ENCODE results near the gene MYL7. TPM values are rescaled to one million over a fixed set of nuclear protein-coding genes. Genes with fewer than 3 reads are reported as not detected.
"Not testable (repeated sequence)": the region's sequence is repeated elsewhere in the genome, so short reads cannot be mapped to it uniquely, and the experiment has no call there.

MYL7 gene
- total RNA-seq, 1 donor from 2014 or later = 0.82 TPM

DNA sequence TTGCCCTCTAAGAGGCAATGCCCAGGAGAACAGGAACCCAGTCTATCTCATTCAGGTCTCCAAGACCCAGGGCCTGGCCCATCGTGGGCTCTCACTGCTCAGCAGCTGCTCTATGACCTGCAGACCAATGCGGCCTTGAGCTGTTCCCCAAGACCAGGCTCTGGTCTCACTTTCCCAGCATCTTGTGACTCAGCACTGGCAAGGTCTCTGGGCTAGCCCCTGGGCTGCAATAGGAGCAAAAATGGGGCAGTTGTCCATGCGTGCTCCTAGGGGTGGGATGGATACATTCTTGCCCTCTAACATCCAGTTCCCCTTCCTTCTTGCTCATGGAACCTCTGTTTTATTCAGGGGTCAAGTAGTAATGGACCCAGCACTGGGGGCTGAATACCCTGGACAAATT is 34.6 kb upstream of the MYL7 start:
- TF ChIP-seq, protein P1, sequence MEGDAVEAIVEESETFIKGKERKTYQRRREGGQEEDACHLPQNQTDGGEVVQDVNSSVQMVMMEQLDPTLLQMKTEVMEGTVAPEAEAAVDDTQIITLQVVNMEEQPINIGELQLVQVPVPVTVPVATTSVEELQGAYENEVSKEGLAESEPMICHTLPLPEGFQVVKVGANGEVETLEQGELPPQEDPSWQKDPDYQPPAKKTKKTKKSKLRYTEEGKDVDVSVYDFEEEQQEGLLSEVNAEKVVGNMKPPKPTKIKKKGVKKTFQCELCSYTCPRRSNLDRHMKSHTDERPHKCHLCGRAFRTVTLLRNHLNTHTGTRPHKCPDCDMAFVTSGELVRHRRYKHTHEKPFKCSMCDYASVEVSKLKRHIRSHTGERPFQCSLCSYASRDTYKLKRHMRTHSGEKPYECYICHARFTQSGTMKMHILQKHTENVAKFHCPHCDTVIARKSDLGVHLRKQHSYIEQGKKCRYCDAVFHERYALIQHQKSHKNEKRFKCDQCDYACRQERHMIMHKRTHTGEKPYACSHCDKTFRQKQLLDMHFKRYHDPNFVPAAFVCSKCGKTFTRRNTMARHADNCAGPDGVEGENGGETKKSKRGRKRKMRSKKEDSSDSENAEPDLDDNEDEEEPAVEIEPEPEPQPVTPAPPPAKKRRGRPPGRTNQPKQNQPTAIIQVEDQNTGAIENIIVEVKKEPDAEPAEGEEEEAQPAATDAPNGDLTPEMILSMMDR (IDR thresholded peaks at IDR 0.05; ENCODE audit: unreplicated experiment) = no peak
- H3K9me3 Mint-ChIP-seq (ENCODE audit: unreplicated experiment) = no peaks in the 10 kb centered on the region
- no peak for DNase-seq (ENCODE audit: low spot score)
- H3K36me3 Mint-ChIP-seq (ENCODE audit: low read depth, unreplicated experiment) = peaks cover 4% of the 10 kb centered on the region
- H3K27me3 Mint-ChIP-seq (ENCODE audit: unreplicated experiment) = peaks cover 8% of the 10 kb centered on the region
- no peak overlapping the region for H3K27ac Mint-ChIP-seq (ENCODE audit: unreplicated experiment)
- no peaks in the 10 kb centered on the region for H3K4me1 Mint-ChIP-seq (ENCODE audit: unreplicated experiment)
- H3K4me3 Mint-ChIP-seq (ENCODE audit: unreplicated experiment) = no peak overlapping the region

DNA sequence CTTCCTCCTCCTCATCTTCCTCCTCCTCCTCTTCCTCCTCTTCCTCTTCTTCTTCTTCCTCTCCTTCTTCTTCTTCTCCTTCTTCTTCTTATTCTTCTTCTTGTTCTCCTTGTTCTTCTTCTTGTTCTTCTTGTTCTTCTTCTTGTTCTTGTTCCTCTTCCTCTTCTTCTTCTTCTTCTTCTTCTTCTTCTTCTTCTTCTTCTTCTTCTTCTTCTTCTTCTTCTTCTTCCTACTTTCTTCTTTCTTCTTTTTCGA is 33.5 kb upstream of the MYL7 start:
- DNase-seq (ENCODE audit: low spot score); H3K27ac Mint-ChIP-seq (ENCODE audit: unreplicated experiment); H3K9me3 Mint-ChIP-seq (ENCODE audit: unreplicated experiment); H3K27me3 Mint-ChIP-seq (ENCODE audit: unreplicated experiment); H3K4me1 Mint-ChIP-seq (ENCODE audit: unreplicated experiment); H3K4me3 Mint-ChIP-seq (ENCODE audit: unreplicated experiment); H3K36me3 Mint-ChIP-seq (ENCODE audit: low read depth, unreplicated experiment): not testable (repeated sequence)

DNA sequence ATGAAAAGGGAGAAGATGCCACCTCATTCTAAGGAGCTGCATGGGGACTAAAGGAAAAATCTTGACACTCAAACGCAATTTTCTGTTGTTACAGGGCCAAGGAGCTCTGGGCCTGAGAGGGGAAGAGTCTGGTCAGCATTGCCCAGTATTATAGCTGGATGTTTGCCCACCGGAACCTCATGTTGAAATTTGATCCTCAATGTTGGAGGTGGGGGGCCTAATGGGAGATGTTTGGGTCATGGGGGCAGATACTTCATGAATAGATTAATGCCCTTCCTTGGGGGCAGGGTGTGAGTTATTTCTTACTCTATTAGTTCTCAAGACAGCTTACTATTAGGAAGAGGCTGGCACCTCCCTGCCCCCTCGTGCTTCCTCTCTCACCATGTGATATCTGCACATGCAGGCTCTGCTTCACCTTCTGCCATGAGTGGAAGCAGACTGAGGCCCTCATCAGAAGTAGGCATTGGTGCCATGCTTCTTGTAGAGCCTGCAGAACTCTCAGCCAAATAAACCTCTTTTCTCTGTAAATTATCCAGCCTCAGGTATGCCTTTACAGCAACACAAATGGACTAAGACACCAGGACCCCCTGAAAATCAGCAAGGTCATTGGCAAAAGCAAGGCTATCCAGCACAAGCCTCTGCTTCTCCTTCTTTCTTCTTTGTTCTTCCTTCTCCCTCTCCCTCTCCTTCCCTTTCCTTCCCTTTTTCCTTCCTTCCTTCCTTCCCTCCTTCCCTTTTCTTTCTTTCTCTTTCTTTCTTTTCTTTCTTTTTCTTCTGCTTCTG is 33.0 kb upstream of the MYL7 start:
- TF ChIP-seq, protein P1 (IDR thresholded peaks at IDR 0.05; ENCODE audit: unreplicated experiment) = no peak
- Mint-ChIP-seq H3K27ac (ENCODE audit: unreplicated experiment) (no peak overlapping the region), H3K4me1 (ENCODE audit: unreplicated experiment) (no peaks in the 10 kb centered on the region), H3K27me3 (ENCODE audit: unreplicated experiment) (peaks cover 6% of the 10 kb centered on the region), H3K9me3 (ENCODE audit: unreplicated experiment) (no peaks in the 10 kb centered on the region), H3K36me3 (ENCODE audit: low read depth, unreplicated experiment) (peaks cover 4% of the 10 kb centered on the region), H3K4me3 (ENCODE audit: unreplicated experiment) (no peak overlapping the region)
- DNase-seq (ENCODE audit: low spot score) = no peak

DNA sequence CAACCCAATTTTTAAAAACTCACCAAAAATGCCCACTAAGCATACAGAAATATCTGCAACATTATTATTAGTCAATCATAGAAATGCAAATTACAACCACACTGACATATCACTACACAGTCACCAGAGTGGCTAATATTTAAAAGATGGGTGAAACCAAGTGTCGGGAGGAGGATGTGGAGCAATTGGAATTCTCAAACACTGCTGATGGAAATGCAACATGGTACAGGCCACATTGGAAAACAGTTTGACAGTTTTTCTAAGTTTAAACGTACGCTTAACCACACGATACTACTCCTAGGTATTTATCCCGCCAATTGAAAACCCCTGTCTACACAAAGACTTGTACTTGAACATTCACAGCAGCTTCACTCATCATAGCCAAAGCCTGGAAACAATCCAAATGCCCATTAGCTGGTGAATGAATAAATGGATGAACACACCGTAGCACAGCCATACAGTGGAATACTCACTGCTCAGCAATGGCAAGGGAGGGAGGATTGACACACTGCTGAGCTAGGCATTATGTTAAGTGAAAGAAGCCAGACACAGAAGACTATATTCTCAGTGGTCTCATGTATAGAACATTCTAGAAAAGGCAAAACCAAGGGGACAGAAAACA is 31.8 kb upstream of the MYL7 start:
- TF ChIP-seq, protein P1 (IDR thresholded peaks at IDR 0.05; ENCODE audit: unreplicated experiment) = no peak
- peaks cover 10% of the 10 kb centered on the region for H3K27me3 Mint-ChIP-seq (ENCODE audit: unreplicated experiment)

DNA sequence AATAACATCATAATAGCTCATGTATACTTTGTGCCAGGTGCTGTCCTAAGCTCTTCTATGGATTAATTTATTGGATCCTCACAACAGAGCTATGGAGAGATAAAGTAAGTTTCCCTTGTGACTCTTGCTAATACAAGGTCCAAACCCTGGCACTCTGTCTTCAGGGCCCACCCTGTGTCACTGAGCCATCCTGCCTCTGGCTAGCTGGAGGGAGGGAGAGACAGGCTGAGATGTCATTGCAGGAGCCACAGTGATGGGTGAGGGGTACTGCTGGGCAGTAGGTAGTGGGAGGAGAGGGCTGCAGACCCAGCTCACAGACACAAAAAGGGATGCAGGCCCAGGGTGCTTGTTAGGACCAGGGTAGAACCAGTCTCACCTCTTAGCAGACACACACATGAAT is 31.2 kb upstream of the MYL7 start:
- Mint-ChIP-seq H3K36me3 (ENCODE audit: low read depth, unreplicated experiment) (peaks cover 4% of the 10 kb centered on the region), H3K4me1 (ENCODE audit: unreplicated experiment) (no peaks in the 10 kb centered on the region), H3K4me3 (ENCODE audit: unreplicated experiment) (no peak overlapping the region), H3K9me3 (ENCODE audit: unreplicated experiment) (no peaks in the 10 kb centered on the region), H3K27ac (ENCODE audit: unreplicated experiment) (no peak overlapping the region), H3K27me3 (ENCODE audit: unreplicated experiment) (peaks cover 10% of the 10 kb centered on the region)
- TF ChIP-seq, protein P1 (IDR thresholded peaks at IDR 0.05; ENCODE audit: unreplicated experiment) = no peak
- no peak for DNase-seq (ENCODE audit: low spot score)

More for the DNA sequence above, 31.8 kb upstream of the MYL7 start:
- no peak overlapping the region for H3K27ac Mint-ChIP-seq (ENCODE audit: unreplicated experiment)
- no peaks in the 10 kb centered on the region for H3K9me3 Mint-ChIP-seq (ENCODE audit: unreplicated experiment)
- H3K4me1 Mint-ChIP-seq (ENCODE audit: unreplicated experiment) = no peaks in the 10 kb centered on the region
- no peak for DNase-seq (ENCODE audit: low spot score)
- no peak overlapping the region for H3K4me3 Mint-ChIP-seq (ENCODE audit: unreplicated experiment)
- peaks cover 4% of the 10 kb centered on the region for H3K36me3 Mint-ChIP-seq (ENCODE audit: low read depth, unreplicated experiment)

DNA sequence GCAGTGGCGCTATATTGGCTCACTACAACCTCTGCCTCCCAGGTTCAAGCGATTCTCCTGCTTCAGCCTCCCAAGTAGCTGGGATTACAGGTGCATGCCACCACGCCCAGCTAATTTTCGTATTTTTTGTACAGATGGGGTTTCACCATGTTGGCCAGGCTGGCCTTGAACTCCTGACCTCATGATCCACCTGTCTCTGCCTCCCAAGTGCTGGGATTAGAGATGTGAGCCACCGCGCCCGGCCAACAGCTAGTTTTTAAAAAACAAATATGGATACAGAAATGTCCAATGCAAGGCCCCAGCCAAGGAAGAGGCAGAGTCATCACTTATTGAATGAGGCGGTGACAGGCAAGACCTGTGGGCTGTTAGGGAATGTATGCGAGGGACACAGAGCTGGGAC is 30.8 kb upstream of the MYL7 start:
- not testable (repeated sequence) for H3K27ac Mint-ChIP-seq (ENCODE audit: unreplicated experiment); H3K27me3 Mint-ChIP-seq (ENCODE audit: unreplicated experiment); DNase-seq (ENCODE audit: low spot score); H3K4me3 Mint-ChIP-seq (ENCODE audit: unreplicated experiment); H3K36me3 Mint-ChIP-seq (ENCODE audit: low read depth, unreplicated experiment); H3K4me1 Mint-ChIP-seq (ENCODE audit: unreplicated experiment); H3K9me3 Mint-ChIP-seq (ENCODE audit: unreplicated experiment)
